Putamen (tissue), 1 donor: ENCODE data around the gene RASD1.

ENCODE experiments used
- DNase-seq: peaks from one replicate; pipeline ENCODE4 v3.0.0-alpha.2; 2016; ENCODE audit warnings: low spot score

The RASD1 gene, protein sequence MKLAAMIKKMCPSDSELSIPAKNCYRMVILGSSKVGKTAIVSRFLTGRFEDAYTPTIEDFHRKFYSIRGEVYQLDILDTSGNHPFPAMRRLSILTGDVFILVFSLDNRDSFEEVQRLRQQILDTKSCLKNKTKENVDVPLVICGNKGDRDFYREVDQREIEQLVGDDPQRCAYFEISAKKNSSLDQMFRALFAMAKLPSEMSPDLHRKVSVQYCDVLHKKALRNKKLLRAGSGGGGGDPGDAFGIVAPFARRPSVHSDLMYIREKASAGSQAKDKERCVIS

DNA sequence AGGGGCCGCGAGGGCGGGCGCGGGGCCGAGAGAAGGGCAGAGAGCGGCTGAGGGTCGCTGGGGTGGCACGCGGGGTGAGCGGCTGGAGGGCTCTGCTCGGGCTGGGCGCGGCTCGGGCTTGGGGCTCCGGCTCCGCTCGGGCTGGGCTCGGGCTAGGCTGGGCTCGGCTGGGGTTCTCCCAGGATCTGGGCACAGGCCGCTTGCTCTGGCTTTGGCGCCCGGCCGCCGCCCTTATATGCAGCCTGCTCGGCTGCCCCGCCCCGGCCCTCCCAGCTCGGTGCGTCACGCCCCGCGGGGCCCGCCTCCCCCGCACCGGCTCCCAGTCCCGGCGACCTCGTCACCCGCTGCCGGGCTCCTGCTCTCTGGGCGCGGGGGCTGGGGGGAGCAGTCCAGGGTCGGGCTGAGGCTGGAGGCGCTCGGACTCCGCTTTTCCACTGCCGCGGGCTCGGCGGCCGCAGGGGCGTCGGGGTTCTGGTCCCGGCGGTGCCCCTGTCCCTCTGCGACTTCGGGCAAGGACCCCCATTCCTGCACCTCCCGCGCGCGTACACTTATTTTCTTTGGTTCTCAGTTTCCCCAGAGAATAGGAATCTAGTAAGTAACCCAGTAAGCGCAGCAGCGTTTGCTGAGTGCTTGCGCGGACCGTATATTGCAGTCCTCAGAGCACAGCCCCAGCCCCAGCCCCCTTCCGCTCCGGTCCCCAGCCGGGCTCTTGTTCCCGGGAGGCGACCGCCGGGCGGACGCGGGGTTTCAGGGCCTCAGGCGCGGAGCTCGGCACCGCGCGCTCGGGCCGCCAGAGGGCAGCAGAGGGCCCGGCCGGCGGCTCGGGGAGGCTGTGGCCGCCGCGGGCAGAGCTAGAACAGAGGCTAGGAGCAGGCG, at the start of gene RASD1:
RASD1 (minus strand) TSS at position 207 of the 876 bp plus-strand sequence. CDS start 214 bp downstream, outside the sequence.
- DNase-seq, result peak; percentile 87

DNA sequence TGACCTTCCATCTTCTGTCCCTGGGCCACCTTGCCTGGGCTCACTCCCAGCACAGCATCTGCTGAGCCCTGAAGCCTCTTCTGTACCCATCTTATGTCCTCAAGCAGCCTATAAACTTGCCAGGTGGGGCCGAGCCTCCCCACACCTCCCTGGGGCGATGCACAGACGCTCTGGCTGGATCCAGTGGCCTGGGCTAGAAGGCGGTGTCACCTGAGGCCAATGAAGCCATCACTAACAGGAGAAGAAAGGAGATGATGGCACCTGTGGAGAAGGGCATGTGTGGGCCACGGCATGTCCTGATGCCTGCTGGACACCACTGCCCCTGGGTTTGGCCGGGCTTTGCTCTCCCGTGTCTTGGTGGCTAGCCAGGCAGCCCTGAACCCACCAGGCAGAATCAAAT, 49.8 kb upstream of the RASD1 start:
- DNase-seq, result no peak

DNA sequence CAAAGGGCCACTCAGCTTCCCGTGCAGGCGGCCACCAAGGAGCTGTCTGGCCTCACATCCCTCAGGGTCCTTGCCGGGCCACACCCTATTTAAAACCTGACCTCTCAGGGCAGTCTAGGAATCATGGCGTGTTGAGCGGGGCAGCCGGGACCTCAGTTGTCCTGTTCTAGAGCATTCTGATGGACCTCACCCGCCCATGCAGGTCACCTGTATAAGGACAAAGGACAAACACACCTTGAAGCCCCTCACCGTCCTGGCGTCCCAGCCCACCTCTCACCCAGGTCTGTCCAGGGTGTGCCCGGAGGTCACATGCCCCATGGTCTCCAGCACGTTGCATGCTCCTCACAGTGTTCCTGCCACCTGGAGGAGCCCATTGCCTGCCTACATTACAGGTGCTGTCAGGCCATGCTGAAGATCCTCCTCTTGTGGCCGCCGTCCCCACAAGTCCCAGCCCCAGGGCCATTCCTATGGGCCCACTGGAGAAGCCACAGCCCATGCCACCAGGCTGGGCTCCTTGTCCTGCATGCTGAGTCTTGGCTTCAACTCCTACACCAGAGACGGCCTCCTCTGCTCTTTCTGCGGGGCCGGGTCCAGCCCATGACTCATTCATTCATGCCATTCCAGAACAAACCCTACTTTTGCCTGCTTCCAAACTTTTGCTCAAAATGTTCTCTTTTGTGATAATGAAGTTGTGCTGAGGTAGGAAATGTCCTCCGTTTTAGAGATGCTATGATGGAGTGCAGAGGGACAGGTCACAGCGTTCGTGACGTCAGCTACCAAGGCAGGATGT, 49.0 kb upstream of the RASD1 start:
- no peak for DNase-seq

DNA sequence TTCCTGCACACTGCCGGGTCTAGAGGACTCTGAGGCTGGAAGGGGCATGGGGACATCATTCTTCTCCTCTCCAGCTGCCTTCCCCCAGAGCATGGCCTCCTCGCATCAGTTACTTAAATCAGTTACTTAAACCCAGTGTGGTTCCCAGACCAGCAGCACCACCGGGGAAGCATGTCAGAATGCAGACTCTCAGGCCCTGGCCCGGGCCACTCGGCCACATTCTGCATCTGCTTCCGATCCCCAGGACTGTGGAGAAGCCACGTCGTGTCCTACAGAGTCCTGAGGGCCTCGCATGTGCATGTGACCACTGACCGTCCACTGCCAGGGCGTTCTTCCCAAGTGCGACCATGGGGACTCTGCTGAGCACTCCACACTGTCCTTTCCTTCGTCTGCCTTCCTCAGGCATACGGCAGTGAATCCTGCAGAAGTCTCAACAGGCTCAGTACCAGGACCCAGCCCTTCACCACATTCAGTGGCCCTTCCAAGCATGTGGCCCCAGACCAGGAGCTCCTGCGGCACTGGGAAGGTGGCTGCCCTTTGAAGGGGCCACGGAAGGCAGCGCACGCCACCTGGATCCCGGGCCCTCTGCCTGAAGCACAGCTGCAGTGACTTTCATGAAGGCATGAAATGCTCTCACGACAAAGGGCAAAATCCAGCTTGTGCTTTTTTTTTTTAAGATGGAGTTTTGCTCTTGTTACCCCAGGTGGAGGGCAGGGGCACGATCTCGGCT, 46.9 kb upstream of the RASD1 start:
- no peak for DNase-seq

DNA sequence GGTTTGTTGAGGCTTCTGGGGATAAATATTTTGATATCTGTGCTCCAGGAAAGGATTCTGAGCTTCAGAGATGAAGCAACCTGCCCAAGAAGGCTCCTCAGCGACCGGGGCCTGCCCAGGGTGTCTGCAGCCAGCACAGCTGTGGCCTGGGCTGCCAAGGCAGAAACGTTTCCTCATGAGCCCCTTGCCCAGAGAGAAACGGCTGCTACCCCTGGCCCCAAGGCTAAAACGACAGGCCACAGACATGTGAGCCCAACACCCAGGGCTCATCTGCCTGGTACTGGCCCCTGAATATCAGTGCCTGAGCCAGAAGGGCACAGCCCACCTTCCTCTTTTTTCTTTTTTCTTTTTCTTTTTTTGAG, 45.4 kb upstream of the RASD1 start:
- DNase-seq, result no peak

DNA sequence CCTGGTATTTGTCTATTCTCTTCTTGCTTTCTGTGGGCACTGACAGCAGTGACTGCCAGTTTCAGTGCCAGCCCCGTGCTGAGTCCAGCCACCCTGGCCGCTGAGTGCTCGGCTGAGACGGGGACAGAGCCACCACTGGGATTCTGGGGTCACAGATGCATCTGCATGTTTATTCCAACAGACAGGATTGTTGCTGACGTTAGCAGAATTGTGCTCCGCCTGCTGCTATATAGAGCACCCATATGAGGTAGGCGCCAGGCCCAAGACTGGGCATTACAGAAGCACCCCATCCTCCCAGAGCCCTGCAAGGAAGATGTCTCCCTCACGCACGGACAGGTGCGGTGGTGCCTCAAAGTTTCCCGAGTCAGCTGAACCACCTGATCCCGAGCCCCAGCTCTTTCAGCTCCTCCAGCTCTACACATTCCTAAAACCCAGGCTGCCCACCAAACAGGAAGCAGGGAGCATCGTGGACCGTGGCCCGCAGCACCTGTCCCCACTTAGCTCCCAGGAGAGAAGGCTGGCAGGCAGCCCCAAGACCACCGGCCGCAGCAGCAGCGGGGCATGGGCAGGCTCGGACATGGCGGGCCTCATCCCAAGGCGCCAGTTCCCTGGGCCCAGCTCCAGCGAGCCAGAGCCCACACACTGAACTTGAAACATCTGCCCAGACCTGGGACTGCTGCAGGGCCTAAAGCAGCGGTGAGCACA, 44.9 kb upstream of the RASD1 start:
- DNase-seq, result no peak

DNA sequence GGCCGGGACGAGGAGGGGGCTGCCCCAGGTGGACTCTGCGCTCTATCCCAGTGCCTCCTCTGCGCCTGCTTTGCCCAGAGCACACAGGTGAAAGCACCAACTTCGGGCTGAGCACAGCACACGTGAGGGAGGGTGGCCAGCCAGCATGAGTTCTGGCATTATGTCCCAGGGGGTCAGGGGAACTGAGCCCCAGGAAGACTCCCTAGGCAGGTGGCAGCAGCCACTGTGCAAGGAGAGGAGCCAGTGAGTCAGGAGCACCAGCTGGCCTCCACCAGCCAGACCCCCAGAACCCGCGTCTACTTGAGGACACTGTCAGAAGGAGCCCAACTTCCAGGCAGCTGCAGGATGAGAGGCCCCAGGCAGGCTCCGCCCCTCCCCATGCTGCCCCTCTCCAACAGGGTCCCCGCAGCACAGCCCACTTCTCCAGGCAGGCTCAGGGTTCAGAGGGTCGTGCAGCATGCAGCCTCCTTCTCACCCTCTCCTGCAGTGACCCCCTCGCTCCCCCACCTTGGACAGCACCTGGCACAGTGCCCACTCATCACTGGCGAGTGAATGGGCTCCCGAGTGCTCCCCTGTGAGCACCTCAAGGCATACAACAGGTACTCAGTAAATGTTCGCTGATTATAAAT, 44.2 kb upstream of the RASD1 start:
- DNase-seq, result no peak

DNA sequence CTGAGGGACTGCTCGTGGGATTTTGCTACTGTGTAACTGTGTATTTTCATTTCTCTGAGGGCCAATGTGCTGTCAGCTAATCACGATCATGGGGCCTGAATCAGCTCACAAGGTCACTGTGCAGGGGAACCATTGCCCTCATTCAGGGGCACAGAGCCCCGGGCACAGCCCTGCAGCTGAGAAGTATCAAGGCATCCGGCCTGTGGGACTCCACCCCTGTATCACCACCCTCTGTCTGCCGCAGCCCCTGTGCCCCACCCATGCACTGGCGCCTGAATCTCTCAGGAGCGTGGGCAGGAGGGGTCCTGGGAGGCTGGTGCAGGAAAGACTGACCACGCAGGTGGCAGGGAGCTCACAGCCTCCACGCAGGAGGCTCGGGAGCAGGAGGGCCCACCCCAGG, 43.4 kb upstream of the RASD1 start:
- no peak for DNase-seq

DNA sequence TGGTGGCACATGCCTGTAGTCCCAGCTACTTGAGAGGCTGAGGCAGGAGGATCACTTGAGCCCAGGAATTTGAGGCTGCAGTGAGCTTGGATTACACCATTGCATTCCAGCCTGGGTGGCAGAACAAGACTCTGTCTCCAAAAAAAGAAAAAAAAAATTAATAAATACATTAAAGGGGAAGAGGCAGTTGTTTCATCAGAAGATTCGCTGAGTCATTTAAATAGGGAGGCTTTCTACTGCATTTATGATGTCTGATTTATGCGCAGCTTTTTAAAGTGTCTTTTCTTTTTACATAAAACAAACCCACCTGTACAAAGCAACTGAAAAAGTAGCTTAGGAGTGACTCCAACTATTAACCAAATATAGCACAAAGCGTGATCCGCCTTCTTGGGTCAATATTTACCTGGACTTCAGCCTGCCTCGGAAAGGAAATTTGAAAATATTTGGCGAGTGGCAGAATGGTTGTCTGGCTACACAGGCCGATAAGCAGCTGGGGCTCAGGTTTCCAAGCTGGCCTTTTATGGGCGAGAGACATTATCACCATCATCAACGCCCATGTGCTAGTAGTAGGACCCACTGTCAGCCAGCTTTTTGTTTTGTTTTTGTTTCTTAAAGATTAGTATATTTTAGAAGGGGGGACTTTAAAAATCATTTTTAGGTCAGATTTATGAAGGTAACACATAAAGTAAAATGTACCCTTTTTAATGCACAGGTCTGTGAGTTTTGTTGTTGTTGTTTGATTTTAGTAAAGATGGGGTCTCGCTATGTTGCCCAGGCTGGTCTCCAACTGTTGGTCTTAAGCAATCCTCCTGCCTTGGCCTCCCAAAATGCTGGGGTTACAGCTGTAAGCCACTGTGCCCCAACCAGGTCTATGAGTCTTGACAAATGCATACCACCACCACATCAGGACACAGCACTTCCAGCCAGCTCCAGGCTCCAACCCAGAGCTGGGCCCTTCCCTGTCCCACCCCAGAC, 42.5 kb upstream of the RASD1 start:
- peak; percentile 32 for DNase-seq

DNA sequence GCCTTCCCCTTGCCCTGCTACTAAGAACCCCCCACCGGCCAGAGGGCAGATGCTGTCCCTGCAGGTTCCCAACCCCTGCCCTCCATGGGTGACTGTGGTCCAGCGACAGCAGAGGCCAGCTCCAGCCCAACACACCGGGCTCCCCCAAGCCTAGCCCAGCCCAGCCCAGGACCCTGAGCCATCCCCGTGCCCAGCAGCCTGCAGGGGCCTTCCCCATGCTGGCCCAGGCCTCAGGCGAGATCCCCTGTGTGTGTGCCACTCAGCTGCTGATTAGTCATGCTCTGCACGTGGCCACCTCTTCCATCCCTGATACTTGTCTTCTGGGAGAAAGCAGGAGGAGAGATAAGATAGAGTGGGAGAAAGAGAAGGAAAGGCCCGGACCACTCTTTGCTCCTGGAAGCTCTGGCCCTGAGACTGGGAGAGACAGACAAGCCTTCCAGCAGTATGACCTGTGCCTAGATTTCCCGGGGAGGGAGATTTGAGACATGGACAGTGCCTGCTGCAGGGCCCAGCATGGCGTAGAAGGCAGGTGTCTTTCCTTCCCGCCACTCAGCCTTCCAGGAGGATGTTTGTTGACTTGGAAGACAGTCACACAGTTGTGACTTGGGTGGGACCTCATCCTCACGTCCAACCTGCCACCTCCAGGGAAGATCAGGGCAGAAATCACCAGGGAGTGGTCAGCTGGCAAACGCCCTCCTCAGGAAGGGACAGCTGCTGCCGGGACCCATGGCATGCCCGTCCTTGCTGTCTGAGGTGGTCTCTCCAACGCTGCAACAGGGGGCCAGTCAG, 41.3 kb upstream of the RASD1 start:
- DNase-seq, result no peak

DNA sequence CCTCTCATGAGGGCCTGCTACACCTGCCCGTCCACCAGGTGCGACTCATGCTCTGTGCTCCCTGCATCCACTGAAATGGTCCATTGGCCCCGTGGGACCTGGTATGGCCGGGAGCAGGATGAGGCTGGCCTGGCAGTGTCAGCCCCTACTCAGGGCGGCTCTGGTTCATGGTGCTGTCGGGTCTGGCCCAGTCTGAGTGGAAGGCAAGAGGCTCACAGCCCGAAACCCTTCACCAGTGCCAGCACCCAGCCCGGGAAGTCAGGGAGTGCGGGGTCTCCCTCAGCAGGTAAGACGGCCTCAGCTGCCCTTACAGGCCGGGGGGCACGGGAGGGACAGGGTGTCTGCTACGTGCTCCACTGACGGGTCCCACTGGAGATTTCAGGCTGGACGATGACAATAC, 40.5 kb upstream of the RASD1 start:
- no peak for DNase-seq

DNA sequence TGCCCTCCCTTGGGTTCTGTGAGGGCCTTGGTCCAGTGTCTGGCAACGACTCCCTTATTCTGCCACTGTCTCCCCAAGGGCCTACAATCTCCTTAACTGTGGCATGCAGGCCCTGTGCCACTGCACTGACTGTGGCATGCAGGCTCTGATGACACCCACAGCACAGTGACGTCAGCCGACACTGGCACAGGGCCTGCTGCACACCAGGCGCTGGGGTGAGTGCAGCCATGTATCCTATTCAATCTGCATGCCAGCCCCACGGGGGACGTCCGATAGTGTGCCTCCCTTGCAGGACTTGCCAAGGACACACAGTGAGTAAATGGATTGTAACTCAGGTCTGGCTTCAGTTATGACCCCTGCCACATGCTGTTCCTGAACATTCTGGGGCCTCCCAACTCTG, 39.8 kb upstream of the RASD1 start:
- DNase-seq, result peak; percentile 67

DNA sequence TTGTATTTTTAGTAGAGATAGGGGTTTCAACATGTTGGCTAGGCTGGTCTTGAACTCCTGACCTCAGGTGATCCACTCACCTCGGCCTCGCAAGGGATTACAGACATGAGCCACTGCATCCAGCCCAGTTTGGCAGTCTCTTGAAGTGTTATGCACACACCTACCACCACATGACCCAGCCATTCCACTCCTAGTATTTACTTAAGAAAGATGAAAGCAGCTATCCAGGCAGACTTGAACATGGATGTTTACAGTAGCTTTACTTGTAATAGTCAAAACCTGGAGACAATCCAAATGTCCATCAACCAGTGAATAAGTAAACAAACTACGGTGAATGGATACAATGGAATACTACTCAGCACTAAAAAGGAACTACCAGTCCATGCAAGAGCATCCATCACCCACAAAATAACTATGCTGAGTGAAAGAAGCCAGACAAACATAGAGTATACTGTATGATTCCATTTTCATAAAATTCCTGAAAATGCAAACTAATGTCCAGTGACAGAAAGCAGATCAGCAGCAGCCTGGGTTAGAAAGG, 37.8 kb upstream of the RASD1 start:
- DNase-seq, result no peak

DNA sequence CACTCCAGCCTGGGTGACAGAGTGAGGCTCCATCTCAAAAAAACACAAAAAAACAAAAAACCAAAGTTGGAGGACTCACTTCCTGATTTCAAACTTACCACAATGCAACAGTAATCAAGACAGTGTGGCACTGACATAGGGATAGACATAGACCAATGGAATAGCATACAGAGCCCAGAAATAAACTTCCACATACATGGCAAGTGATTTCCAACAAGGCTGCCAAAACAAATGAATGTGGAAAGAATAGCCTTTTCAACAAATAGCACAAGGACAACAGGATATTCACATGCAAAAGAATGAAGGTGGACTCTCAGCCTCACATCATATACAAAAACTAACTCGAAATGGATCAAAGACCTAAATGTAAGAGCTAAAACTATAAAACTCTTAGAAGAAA, 36.8 kb upstream of the RASD1 start:
- no peak for DNase-seq

DNA sequence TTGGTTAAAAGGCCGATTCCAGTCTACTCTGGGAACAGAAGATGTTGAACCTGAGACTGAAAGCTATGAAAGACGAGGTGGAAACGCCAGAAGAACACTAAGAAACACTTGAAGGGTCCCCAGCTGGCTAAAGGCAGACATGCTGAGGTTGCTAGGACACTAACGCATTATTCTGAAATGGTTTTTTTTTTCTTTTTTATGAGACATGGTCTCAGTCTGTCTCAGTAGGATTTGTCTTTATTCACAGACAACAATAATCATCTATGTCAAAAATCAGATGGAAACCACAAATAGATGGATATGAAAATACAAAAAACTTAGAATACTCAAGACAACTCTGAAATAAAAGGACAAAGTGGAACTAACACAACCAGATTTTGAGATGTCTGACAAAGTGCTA, 35.0 kb upstream of the RASD1 start:
- no peak for DNase-seq

DNA sequence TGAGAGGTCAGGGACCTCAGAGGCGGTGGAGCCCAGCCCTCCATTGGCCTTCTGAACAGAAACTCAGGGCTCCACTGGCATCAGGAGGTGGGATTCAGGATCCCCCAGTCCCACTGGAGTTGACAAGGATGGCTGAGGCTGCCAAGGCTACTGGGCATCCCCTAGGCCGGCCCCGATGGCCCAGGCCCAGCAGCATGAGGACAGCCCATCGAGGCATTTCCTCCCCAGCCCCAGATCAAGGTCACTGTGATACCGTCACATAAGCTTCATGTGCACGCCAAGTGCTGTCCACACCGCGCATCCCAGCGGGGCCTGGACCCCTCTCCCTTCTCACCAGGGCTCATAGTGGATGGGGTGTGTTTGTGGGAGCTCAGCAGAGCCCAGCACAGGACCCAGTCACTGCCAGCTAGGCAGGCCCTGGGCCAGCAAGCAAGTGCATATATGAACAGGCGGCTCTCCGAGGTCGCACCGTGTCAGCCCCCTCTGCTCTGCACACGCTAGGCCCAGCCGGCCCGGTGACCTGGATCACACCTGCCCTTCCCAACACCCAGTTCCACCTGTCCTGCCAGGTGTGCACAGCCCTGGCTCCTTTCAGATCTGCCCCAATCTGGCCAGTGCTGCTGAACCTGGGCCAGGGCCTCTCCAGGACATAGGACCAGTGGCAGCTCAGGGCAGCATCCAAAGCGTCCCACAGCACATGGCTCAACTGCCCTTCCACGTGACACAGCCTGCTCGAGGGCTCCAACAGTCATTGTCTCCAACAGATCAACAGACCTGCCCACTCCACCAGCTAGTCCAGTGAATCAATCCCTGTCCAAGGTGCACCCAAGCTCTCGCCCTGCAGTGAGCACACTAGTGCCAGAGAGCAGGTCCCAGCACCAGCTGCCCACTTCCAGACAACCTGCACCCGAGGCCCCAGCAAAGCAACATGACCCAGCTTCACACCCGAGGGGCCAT, 32.8 kb upstream of the RASD1 start:
- DNase-seq, result no peak

DNA sequence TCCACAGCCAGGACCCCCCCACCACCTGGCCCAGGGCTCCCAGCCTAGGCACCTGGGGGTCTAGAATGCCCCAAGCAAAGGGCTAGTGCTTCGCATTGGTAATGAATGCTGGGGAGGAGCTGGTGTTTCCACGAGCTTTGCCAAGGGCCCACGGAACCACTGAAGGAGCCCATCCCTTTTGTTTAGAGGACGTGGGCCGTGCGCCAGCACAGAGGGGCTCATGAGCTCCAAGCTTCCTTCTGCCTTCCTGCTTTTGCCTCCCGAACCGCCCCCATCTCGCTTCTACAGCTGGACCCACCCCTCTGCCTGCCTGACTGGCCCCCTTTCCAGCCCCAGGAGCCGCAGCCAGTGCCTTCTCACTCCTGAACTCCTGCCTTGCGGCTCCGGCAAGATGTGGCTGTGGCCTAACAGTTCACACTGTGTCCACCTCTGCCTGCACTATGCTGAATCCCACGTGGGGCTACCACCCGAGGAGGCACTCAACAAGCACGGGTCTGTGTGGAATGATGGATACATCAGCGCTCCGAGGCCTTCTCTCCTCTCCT, 31.8 kb upstream of the RASD1 start:
- no peak for DNase-seq
